GM21717 (cell line): Measurements from ENCODE around the gene ITGA11.

Source experiments
- ATAC-seq: cut with Tn5 transposase; IDR thresholded peaks from one replicate; pipeline ENCODE4 v1.9.1; 2021; ENCODE audit warnings: mild to moderate bottlenecking, moderate library complexity; ENCODE audit not compliant: unreplicated experiment

ITGA11 gene

DNA sequence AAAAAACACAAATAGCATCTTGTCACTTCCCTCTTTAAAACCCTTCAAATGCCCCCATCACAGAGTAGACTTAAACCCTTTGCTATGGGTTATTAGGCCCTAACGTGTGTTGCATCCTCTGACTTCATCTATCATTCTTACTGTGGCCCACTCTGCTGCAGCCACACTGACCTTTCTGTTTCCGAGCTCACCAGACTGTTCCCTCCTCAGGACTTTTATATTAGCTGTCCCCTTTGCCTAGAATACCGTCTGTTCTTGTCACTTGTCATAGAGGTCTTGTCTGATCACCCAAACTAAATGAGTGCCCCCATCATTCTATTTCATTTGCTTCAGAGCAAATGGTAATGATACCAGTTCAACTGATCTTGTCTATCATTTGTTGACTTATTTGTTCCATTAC lies 155.3 kb downstream of the ITGA11 start:
- ATAC-seq = no peak

DNA sequence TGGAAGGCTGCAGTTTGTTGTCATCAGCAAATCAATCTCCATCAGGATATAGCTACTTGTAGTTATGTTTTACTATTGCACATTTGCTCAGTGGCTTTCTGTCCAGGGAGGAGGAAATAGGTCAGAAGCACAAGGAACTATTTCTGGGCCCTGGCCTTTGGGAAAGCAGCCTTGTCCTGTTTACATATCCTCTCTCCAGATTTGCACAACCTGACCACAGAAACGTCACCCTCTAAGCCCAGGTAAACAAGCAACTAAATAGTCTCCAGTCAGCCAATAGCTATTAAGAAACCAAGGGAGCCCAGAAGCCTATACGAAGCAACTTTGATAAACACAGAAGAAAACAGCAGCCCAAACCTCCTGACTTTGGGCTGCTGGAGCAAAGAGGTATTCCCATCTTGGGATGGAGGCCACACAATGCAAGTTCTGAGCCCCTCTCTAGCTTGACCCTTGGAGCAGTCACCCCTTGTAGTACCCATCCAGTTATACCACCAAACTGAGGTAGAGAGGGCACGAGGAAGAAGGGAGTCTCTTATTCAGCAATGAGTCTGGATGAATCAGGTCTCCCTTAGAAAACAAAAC lies 156.7 kb downstream of the ITGA11 start:
- ATAC-seq = no peak

DNA sequence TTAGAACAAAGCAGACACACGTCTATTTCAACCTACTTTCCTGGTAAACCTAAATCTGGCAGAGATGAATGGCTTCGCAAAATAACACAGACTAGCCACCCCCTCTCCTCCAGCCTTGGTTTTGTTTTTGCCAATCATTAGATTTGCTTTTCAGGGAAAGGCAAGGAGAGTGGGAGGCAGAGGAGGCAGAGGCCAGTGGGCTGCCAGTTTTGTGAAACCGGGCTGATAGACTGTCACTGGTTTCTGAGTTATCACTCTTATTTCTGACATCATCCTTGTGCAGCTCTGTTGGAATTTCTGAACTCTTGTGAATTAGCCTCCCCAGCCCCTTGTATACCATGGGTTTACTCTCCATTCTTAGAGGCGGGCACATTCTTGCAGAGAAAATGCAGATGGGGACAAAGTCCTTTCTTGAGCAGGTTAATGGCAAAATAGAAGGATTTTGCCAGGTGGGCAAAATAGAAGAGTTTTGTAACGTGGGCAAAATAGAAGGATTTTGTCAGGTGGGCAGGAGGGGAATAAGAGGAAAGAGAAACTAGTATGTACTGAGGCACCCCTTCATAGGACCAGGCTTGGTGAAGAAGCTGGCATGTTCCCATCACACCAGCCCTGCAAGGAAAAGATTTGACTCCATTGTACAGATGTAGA lies 157.6 kb downstream of the ITGA11 start:
- ATAC-seq = no peak

DNA sequence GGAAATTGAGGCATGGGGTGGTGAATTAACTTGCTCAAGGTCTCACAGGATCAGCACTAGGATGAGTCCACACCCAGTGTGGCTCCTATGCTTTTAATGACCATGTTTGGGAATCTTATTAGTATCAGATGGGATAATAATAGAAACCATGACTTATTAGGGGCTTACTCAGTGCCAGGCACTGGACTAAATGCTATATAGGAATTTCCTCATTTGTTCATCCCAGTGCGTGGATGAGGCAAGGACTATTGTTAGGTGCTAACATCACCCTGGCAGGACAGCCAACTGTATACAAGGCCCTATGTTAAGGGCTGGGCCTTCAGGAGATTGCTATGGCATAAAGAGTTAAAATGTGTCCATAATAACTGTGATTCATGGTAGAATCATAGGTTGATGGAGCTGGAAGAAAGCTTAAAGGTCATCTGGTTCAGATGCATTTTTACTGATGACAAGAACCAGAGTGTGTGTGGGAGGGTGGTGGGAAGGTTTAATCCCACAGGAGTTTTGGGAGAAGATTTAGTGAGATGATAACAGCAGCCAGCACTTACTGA lies 159.2 kb downstream of the ITGA11 start:
- ATAC-seq = no peak

DNA sequence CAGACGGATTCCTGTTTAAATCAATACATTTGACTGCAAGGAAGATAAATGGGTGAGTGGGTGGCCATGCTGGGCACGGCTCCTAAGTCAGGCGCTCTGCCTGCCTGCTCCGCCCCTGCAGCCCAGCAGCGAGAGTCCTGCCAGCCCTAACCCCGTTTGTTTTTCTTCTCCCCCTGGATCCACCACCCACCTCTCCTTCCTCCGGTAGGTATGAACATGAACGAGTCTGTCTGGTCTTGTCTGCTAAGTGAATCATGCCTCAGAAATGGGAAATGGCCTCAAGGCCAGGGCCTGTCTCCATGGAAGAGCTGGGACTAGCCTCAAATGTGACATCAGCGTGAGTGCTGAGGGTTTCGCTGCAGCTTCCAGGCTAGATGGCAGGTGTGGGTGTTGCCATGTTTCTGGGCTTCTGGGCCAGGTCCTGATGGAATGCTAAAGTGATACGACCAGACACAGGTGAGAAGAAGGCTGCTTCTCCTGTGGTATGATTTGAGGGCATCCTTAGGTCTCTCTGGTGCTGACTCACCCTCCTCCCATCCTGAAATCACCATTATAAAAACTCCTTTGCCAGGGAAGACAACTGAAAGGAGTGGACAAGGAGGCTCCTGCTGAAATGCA lies 160.0 kb downstream of the ITGA11 start:
- no peak for ATAC-seq

DNA sequence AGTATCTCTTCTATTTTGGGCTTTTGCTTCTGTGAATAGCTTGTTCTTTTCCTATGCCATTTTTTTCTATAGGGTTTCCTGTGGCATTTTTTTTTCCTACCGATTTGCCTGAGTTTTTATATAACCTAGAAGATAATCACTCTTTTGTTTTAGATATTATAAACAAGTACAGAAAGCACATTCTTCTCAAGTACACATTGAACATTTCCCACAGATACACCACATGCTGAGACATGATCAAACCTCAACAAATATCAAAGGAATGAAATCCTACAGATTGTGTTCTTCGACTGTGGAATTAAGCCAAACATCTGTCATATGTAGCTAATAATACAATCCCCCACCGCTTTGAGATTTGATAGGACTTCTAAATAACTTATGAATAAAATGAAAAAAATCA lies 163.6 kb downstream of the ITGA11 start:
- ATAC-seq = no peak

DNA sequence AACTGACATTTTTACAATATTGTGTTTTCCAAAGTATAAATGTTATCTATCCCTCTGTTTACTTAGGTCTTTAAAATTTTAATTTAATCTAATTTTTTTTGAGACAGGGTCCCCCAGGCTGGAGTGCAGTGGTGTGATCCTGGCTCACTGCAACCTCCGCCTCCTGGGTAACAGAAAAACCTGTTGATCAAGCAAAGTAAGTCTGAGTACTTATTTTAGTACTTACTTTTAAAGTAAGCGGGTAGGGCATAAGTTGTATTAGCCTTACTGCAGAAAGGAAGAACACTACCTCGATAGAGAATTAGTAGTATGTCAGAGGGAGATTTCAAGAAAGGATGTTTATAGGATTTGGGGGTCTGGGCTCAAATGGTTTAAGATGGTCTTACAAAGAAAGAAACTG lies 166.3 kb downstream of the ITGA11 start:
- no peak for ATAC-seq

DNA sequence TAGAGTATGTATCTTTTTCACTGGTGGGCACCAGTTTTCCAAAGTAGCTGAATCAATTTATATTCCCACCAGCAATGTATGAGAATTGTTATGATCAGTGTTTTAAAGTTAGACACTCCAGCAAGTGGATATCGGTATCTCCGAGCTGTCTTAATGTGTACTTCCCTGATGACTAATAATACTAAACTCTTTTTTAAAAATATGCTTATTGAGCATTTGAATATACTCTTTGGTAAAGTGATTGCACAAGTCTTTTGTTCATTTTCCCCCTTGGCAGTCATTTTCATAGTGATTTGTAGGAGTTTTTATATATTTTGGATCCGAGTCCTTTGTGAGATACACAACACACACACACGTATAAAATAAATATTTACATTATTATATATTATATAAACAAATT lies 166.9 kb downstream of the ITGA11 start:
- ATAC-seq = no peak

DNA sequence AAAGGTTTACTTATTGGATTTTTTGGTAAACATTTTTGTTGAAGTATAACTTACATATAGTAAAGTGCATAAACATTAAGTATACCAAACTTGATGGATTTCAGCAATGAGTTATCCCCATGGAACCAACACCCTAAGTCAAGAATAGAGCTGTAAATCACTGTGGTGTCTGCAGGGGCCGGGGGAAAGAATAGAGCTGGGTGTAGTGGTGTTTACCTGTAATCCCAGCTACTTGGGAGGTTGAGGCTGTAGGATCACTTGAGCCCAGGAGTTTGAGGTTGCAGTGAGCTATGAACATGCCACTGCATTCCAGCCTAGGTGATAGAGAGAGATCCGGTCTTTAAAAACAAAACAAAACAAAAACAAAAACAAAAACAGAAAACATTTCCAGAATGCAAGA lies 167.7 kb downstream of the ITGA11 start:
- ATAC-seq = no peak

DNA sequence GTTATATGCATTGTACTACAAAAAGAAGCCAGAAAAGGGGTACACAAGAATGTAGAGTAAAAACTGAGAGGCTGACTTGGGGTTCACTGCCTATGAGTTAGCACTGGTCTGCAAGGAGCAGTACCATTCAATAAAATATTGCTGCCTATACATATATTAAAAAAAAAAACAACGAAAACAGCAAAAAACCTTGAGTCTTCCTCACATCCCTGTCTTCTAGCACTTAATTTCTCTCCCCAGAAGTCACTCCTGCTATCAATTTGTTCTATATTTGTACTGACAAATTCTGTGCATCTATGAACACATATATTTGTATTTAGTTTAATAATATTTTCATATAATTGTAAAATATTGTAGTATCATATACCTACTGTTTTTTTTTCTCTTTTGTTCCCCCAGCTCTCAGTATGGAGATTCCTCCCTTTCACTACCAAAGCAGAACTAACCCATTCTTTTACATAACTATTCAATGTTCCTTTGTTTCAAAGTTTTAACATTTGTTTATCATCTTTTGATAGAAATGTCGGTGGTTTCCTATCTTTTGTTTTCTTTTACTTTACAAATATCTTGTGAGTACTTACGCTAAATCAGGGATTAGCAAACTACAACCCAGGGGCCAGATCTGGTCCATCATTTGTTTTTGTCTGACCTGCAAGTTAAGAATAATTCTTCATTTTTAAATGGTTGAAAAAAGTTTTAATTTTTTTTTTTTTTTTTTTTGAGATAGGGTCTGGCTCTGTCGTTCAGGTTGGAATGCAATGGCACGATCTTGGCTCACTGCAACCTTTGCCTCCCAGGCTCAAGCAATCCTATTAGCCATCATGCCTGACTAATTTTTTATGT lies 169.2 kb downstream of the ITGA11 start:
- no peak for ATAC-seq

DNA sequence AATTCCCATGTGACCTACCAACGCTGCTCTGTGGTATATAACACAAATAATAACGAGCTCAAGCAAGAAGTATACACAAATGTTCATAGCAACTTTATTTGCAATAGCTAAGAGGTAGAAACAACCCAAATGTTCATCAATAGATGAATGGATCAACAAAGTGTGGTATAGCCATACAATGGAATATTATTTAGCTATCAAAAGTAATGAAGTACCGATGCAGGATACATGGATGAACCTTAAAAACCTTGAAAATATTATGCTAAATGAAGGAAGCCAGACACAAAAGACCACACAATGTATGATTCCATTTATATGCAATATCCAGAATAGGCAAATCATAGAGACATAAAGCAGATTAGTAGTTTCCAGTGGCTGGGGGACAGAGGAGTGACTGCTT lies 170.0 kb downstream of the ITGA11 start:
- no peak for ATAC-seq

DNA sequence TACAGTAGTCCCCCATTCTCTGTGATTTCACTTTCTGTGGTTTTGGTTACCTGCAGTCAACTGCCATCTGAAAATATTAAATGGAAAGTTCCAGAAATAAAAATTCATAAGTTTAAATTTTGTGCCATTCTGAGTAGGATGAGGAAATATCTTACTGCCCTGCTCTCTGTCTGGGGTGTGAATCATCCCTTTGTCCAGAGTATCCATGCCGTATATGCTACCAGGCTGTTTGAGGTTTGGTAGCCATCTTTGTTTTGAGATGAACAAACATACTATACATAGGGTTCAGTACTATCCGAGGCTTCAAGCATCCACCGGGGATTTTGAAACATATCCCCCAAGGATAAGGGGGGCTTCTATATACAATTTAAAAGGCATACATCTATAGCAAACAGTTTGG lies 170.7 kb downstream of the ITGA11 start:
- no peak for ATAC-seq

DNA sequence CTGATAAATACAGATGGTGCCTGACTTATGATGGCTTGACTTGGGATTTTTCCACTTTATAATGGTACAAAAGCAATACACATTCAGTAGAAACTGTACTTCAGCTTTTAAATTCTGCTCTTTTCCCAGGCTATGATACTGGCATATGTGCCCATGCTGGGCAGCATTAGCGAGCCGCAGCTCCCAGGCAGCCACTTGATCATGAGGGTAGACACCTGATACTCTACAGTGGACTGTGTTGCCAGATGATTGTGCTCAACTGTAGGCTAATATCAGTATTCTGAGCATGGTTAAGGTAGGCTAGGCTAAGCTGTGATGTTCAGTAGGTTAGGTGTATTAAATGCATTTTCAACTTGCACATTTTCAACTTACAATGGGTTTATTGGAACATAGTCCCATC lies 172.1 kb downstream of the ITGA11 start:
- no peak for ATAC-seq

DNA sequence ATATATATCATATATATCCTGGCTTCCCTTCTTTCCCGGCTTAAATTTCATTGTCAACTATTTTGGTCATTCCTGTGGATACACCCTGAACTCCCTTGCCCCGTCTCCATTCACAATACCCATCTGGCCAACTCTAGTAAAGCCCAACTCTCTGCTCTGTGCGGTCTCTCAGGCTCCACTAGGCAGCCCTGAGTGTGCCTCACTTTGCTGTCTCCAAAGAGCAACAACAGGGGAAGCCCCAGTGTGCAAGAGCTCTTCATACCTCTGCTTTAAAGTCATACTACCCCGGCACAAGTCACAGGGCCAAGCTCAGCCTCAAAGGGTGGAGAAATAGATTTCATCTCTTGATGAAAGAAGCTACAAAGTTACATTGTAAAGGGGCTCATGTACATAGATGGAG lies 173.3 kb downstream of the ITGA11 start:
- ATAC-seq = no peak

DNA sequence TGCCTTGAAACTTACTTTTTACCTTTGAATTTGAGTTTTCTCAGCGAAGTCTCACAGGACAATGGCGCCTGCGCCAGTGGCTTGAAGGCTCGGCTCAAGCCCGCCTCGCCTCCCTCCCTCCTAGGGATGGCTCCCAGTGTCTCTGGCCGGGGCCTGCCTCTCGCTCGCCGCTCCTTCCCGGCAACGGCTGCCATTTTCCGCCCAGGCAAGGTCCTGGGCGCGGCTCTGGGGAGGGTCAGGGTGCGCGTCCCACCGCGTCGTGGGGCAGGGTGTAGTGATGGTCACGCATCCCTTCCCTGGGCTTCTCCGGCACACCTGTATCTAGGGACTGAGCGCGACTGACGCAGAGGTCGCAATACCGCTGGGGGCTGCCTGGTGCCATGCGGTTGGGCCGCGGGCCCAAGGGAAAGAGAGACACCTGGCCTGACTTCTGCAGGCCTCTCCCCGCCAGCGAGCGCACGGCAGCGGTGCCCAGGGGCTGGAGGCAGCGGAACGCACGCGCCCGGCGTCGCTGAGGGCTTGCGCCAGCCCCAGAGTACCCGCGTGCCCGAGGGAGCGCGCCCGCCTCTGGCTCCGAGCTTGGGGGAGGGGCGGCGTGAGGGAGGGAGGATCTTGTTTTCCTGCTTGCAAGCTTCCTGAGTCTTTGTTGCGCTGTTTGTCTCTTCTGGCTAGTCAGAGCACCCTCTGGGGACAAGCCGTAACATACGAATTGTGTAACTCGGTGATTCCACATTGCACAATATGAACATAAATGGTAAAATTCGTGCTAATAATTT lies 175.1 kb downstream of the ITGA11 start:
- no peak for ATAC-seq

DNA sequence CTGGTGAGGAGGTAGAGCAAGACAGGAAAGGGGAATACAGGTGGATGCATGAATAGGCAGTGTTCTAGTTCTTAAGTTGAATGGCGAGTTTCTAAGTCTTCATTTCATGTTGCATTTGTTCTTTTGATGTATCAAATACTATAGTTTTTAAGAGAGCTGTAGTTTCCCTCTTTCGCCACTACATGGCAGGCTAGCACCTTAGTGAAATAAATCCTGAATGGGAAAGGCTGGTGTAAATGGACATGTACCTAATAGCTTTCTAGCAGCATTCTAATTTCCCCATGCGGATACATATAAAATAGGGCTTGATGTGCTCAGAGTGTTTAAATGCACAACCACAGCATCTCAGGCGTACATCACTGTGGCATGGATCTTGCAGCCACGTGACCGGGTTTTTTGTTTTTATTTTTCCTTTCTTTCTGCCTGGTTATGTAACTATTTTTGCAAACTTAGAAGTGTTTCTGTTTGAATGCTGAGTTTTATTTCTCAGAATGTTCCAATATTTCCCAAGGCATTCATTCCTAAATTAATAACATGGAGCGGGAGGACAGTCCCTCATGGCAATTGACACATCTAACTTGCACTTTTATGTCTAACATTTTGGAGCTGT lies 178.9 kb downstream of the ITGA11 start:
- ATAC-seq = no peak

DNA sequence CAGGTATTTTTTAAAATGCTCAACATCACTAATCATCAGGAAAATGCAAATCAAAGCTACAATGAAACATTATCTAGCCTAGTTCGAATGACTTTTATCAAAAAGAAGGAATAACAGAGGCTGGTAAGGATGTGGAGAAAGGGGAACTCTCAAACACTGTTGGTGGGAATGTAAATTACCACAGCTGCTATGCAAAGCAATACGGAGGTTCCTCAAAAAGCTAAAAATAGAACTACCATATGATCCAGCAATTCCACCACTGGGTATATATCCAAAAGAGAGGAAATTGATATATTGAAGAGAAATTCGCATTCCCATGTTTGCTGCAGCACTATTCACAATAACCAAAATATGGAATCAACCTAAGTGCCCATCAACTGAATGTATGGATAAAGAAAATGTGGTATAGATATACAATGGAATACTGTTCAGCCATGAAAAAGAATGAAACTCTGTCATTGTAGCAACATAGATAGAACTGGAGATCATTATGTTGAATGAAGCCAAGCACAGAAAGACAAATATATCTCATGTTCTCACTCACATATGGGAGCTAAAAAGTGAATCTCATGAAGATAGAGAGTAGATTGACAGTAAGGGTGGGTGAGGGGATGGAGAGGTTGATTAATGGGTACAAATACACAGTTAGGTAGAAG lies 182.8 kb downstream of the ITGA11 start:
- no peak for ATAC-seq
